Mammary epithelial cell (primary cell): Measurements from ENCODE around the gene PDE11A.

Source experiments
- EZH2 ChIP-seq: IDR thresholded peaks from 2 replicates; pipeline ENCODE4 v1.6.1; 2012; ENCODE audit warnings: low read length, inconsistent platforms, borderline replicate concordance
- TF ChIP-seq, protein P1 (sequence below), 2 donors: IDR thresholded peaks in 1 of 2; conservative IDR thresholded peaks in 1 of 2; 2 replicates each; pipeline ENCODE4 v1.5.1; 2011 to 2012; ENCODE audit warnings: inconsistent platforms in 2 of 2, low read length in 2 of 2, mild to moderate bottlenecking in 2 of 2, control low read depth in 1 of 2, low read depth in 1 of 2; ENCODE audit not compliant: insufficient read depth in 1 of 2; ENCODE audit errors: extremely low read depth in 1 of 2

DNA sequence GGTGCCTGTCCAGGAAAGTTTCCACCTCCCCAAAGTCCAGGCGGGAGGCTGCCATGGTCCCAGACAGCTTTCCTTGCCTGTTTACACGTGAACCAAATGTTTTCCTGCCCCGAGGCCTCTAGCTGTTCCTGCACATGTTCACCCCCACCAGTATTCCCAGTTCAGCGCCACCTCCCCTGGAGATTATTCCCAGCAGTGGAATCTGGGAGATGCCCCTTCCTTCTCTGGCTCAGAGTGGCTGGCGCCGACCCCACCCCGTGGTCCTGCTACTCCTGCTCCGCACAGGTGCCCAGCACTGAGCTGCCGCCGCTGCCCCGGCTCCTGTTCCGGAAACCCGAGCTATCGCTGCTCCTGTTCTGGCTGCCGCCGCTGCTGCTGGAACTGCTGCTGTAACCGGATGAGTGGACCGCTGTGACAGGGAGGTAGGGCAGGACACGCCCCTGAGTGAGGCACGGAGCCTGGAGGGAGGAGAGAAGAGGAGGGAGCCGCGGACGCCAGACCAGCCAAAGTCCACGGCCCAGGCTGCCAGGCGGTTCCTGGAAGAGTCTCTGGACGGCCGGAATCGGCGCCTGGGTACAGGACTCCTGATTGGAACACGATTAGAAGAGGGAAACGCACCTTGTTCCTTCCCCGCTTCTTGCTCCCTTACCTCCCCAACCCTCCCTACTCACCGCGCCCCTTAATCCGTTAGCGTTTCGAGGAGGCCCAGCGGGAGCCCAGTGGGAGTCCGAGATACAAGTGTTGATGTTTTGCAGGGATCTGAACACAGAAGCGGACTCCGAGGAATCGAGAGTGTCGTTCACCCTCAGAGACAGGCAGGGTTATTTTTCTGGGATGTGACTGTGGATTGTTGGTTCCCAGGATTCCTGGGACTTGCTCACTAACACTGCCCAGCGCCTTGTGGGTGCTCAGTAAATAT is at the start of gene PDE11A:
- no peak for TF ChIP-seq EZH2
- TF ChIP-seq, protein P1, sequence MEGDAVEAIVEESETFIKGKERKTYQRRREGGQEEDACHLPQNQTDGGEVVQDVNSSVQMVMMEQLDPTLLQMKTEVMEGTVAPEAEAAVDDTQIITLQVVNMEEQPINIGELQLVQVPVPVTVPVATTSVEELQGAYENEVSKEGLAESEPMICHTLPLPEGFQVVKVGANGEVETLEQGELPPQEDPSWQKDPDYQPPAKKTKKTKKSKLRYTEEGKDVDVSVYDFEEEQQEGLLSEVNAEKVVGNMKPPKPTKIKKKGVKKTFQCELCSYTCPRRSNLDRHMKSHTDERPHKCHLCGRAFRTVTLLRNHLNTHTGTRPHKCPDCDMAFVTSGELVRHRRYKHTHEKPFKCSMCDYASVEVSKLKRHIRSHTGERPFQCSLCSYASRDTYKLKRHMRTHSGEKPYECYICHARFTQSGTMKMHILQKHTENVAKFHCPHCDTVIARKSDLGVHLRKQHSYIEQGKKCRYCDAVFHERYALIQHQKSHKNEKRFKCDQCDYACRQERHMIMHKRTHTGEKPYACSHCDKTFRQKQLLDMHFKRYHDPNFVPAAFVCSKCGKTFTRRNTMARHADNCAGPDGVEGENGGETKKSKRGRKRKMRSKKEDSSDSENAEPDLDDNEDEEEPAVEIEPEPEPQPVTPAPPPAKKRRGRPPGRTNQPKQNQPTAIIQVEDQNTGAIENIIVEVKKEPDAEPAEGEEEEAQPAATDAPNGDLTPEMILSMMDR (conservative IDR thresholded peaks at IDR 0.05 in 1 of 2, IDR thresholded peaks at IDR 0.05 in 1 of 2; ENCODE audit: extremely low read depth in 1 of 2, insufficient read depth in 1 of 2, low read depth in 1 of 2, low read length in 2 of 2), result no peak
